Stimulated activated CD8-positive, alpha-beta memory T cell treated with anti-CD3 and anti-CD28 coated beads, Interleukin-4, amount 100 ng/mL, for 4 hours (primary cell): ENCODE results near the gene CXorf51B.
"Not testable (repeated sequence)": the region's sequence is repeated elsewhere in the genome, so short reads cannot be mapped to it uniquely, and the experiment has no call there.

Experiments used
- DNase-seq, 2 donors: peaks; one replicate each; pipeline ENCODE4 v3.0.0-alpha.2; 2020; ENCODE audit warnings: low read depth in 2 of 2, low spot score in 1 of 2

CXorf51B gene

GRCh38 chrX:146809471-146809870 lies at the start of gene CXorf51B:
Gene CXorf51B (plus strand): TSS chrX:146809771. CDS start chrX:146809792, 21 bp downstream.
- DNase-seq, result not testable (repeated sequence)

- not testable (repeated sequence) for DNase-seq
Observed at GRCh38 chrX:146814644-146815043, 5.1 kb downstream of the CXorf51B start, which contains the start of gene CXorf51A. Gene CXorf51A (minus strand): TSS chrX:146814744. CDS start chrX:146814723, 21 bp downstream.

- no peak for DNase-seq
Observed at GRCh38 chrX:146831994-146832393, 22.4 kb downstream of the CXorf51B start.

GRCh38 chrX:146854281-146854680 lies 44.7 kb downstream of the CXorf51B start:
- DNase-seq, result no peak
